H1 (cell line): Measurements from ENCODE around the gene GAS6. TPM values are rescaled to one million over a fixed set of nuclear protein-coding genes. Genes with fewer than 3 reads are reported as not detected.

ENCODE experiments used
- CTCF ChIA-PET: fragments of 300-600 bp; sonication (Branson Sonifier 250); formaldehyde crosslinking; loops from one replicate; lab custom pipeline; 2021; ENCODE audit not compliant: partially characterized antibody; lab: Charles Lee
- POLR2A ChIA-PET: fragments of 300-600 bp; sonication (Branson Sonifier 250); formaldehyde crosslinking; loops from one replicate; lab custom pipeline; 2021; ENCODE audit warnings: inconsistent platforms; ENCODE audit not compliant: partially characterized antibody; lab: Charles Lee
- DNase-seq, 2 experiments: peaks; one replicate each; pipeline versions ENCODE4 v3.0.0 to v3.0.0-alpha.2; 2010 to 2022; ENCODE audit warnings: low spot score in 2 of 2, low read depth in 1 of 2, mixed read lengths in 1 of 2
- FAIRE-seq: peaks from 2 replicates; lab custom pipeline; 2011; peaks lifted over from hg19 to GRCh38; lab: Jason Lieb, UNC
- H2AFZ ChIP-seq: 2 replicates; pipeline ENCODE4 v1.8.1; 2012; ENCODE audit warnings: low read length, inconsistent platforms
- H2AK5ac ChIP-seq: 2 replicates; pipeline ENCODE4 v1.6.1; 2013; ENCODE audit warnings: low read depth, low read length
- H2BK120ac ChIP-seq: replicated peaks from 2 replicates; pipeline ENCODE3; 2013; ENCODE audit warnings: low read depth, low read length, inconsistent platforms
- H2BK12ac ChIP-seq: 2 replicates; pipeline ENCODE4 v1.6.1; 2013; ENCODE audit warnings: low read depth, low read length
- H2BK15ac ChIP-seq: 2 replicates; pipeline ENCODE4 v1.6.1; 2013; ENCODE audit warnings: low read length
- H2BK20ac ChIP-seq: 2 replicates; pipeline ENCODE4 v1.6.1; 2013; ENCODE audit warnings: low read length
- H2BK5ac ChIP-seq: 2 replicates; pipeline ENCODE4 v1.6.1; 2013; ENCODE audit warnings: low read depth, low read length
- H3K14ac ChIP-seq: 2 replicates; pipeline ENCODE4 v1.6.1; 2013; ENCODE audit warnings: inconsistent platforms; ENCODE audit not compliant: insufficient read length
- H3K18ac ChIP-seq: 2 replicates; pipeline ENCODE4 v1.6.1; 2013; ENCODE audit warnings: low read length; ENCODE audit errors: extremely low read depth
- H3K23ac ChIP-seq: 2 replicates; pipeline ENCODE4 v1.6.1; 2013; ENCODE audit warnings: inconsistent platforms; ENCODE audit not compliant: insufficient read length
- H3K23me2 ChIP-seq: 2 replicates; pipeline ENCODE4 v1.6.1; 2013; ENCODE audit warnings: low read depth, low read length
- H3K27ac ChIP-seq: 2 replicates; pipeline ENCODE4 v1.6.1; 2011; ENCODE audit warnings: low read depth, low read length, inconsistent platforms
- H3K27me3 ChIP-seq, 4 experiments: replicated peaks in 1 of 4; 1 replicate in 1 of 4; 2 replicates in 3 of 4; pipeline versions ENCODE4 v1.6.1 to v1.8.1; 2011 to 2013; ENCODE audit warnings: low read length in 3 of 4, mild to moderate bottlenecking in 3 of 4, inconsistent platforms in 2 of 4, mixed read lengths in 2 of 4, moderate library complexity in 1 of 4; ENCODE audit not compliant: control insufficient read depth in 3 of 4, insufficient read depth in 3 of 4; ENCODE audit errors: extremely low read depth in 1 of 4
- H3K36me3 ChIP-seq, 4 experiments: 2 replicates each; pipeline versions ENCODE4 v1.6.1 to v1.8.1; 2011 to 2013; ENCODE audit warnings: mild to moderate bottlenecking in 4 of 4, low read length in 3 of 4, moderate library complexity in 2 of 4, control low read depth in 1 of 4, inconsistent platforms in 1 of 4; ENCODE audit not compliant: insufficient read depth in 4 of 4, control insufficient read depth in 2 of 4
- H3K4ac ChIP-seq: replicated peaks from 2 replicates; pipeline ENCODE3; 2013; ENCODE audit warnings: low read length, low read depth, mixed read lengths, inconsistent platforms; ENCODE audit not compliant: insufficient read length
- H3K4me1 ChIP-seq, 4 experiments: replicated peaks in 1 of 4; 1 replicate in 1 of 4; 2 replicates in 3 of 4; pipeline versions ENCODE4 v1.6.1 to v1.8.1; 2011 to 2013; ENCODE audit warnings: low read length in 3 of 4, inconsistent platforms in 2 of 4, mixed read lengths in 1 of 4; ENCODE audit not compliant: insufficient read depth in 4 of 4, control insufficient read depth in 3 of 4
- H3K4me2 ChIP-seq, 2 experiments: 2 replicates each; pipeline versions ENCODE4 v1.6.1 to v1.8.1; 2011 to 2013; ENCODE audit warnings: low read depth in 2 of 2, low read length in 2 of 2, control low read depth in 1 of 2, inconsistent platforms in 1 of 2, mild to moderate bottlenecking in 1 of 2; ENCODE audit not compliant: insufficient read depth in 1 of 2
- H3K4me3 ChIP-seq, 4 experiments: fragments of 200-600, 300-600 bp in 1 of 4; sonication (generic), shearing (Covaris generic), sonication (Bioruptor Twin) in 1 of 4; 2 replicates each; pipeline versions ENCODE4 v1.5.1 to v1.8.1; 2011 to 2016; ENCODE audit warnings: low read length in 4 of 4, low read depth in 3 of 4, control low read depth in 2 of 4, inconsistent platforms in 2 of 4, mild to moderate bottlenecking in 2 of 4, mixed read lengths in 1 of 4, moderate library complexity in 1 of 4; ENCODE audit not compliant: insufficient read depth in 2 of 4; ENCODE audit errors: extremely low read depth in 1 of 4
- H3K56ac ChIP-seq: replicated peaks from 2 replicates; pipeline ENCODE3; 2013; ENCODE audit warnings: low read depth, mild to moderate bottlenecking, mixed read lengths, low read length, inconsistent platforms; ENCODE audit not compliant: insufficient read length
- H3K79me1 ChIP-seq: 2 replicates; pipeline ENCODE4 v1.6.1; 2013; ENCODE audit warnings: low read depth, low read length, control low read depth
- H3K79me2 ChIP-seq, 2 experiments: 2 replicates each; pipeline versions ENCODE4 v1.6.1 to v1.8.1; 2012 to 2013; ENCODE audit warnings: low read length in 2 of 2, mild to moderate bottlenecking in 2 of 2, inconsistent platforms in 1 of 2; ENCODE audit not compliant: insufficient read depth in 2 of 2, control insufficient read depth in 1 of 2
- H3K9ac ChIP-seq, 4 experiments: replicated peaks in 1 of 4; 1 replicate in 1 of 4; 2 replicates in 3 of 4; pipeline versions ENCODE4 v1.6.1 to v1.8.1; 2011 to 2013; ENCODE audit warnings: low read depth in 3 of 4, low read length in 3 of 4, control low read depth in 2 of 4, mild to moderate bottlenecking in 2 of 4, moderate library complexity in 2 of 4, inconsistent platforms in 1 of 4; ENCODE audit errors: extremely low read depth in 1 of 4
- H3K9me3 ChIP-seq, 2 experiments: 2 replicates each; pipeline versions ENCODE4 v1.6.1 to v1.8.1; 2012 to 2013; ENCODE audit warnings: mild to moderate bottlenecking in 2 of 2, moderate library complexity in 2 of 2, control low read depth in 1 of 2, inconsistent platforms in 1 of 2, low read depth in 1 of 2, low read length in 1 of 2, mixed read lengths in 1 of 2; ENCODE audit not compliant: insufficient read depth in 2 of 2
- H4K20me1 ChIP-seq, 2 experiments: replicated peaks in 1 of 2; 2 replicates each; pipeline versions ENCODE3 to v1.8.1; 2011 to 2013; ENCODE audit warnings: inconsistent platforms in 2 of 2, low read length in 2 of 2, mild to moderate bottlenecking in 1 of 2; ENCODE audit not compliant: insufficient read depth in 2 of 2, control insufficient read depth in 1 of 2
- H4K5ac ChIP-seq: 2 replicates; pipeline ENCODE4 v1.6.1; 2013; ENCODE audit warnings: low read length, low read depth, mixed read lengths, inconsistent platforms; ENCODE audit not compliant: insufficient read length
- H4K8ac ChIP-seq: 2 replicates; pipeline ENCODE4 v1.8.0; 2013; ENCODE audit warnings: mild to moderate bottlenecking, moderate library complexity, low read length, inconsistent platforms; ENCODE audit not compliant: insufficient read depth; ENCODE audit errors: extremely low read depth
- H4K91ac ChIP-seq: replicated peaks from 2 replicates; pipeline ENCODE3; 2013; ENCODE audit warnings: low read length, mixed read lengths, inconsistent platforms; ENCODE audit not compliant: insufficient read length
- CBX5 ChIP-seq: fragments of 300-800, 300-1000 bp; sonication (generic); IDR thresholded peaks from 2 replicates; pipeline ENCODE4 v1.7.1; 2016; ENCODE audit warnings: antibody characterized with exemption, low read length, low read depth
- CREB1 ChIP-seq: IDR thresholded peaks from 2 replicates; pipeline ENCODE4 v1.6.1; 2012; ENCODE audit warnings: inconsistent platforms
- POU5F1 ChIP-seq: IDR thresholded peaks from 2 replicates; pipeline ENCODE4 v1.6.1; 2011; ENCODE audit warnings: low read depth, mild to moderate bottlenecking, low read length, moderate library complexity
- RAD21 ChIP-seq, 2 experiments: IDR thresholded peaks in 1 of 2; conservative IDR thresholded peaks in 1 of 2; 2 replicates each; pipeline ENCODE4 v1.6.1; 2011; ENCODE audit warnings: low read depth in 2 of 2, low read length in 2 of 2, improper control_type of control experiment in 1 of 2, inconsistent platforms in 1 of 2, mild to moderate bottlenecking in 1 of 2, moderate library complexity in 1 of 2
- RBBP5 ChIP-seq: IDR thresholded peaks from 2 replicates; pipeline ENCODE4 v1.7.1; 2012; ENCODE audit warnings: low read depth, mild to moderate bottlenecking, inconsistent platforms, low read length, moderate library complexity, borderline replicate concordance
- RNF2 ChIP-seq: fragments of 200-900, 300-1000 bp; sonication (generic); IDR thresholded peaks from 2 replicates; pipeline ENCODE4 v1.7.1; 2016; ENCODE audit warnings: borderline replicate concordance, low read depth, mild to moderate bottlenecking, antibody characterized with exemption, low read length; ENCODE audit not compliant: poor library complexity, severe bottlenecking; ENCODE audit errors: missing control alignments
- SIN3A ChIP-seq, 2 experiments: IDR thresholded peaks in 1 of 2; conservative IDR thresholded peaks in 1 of 2; 2 replicates each; pipeline ENCODE4 v1.6.1; 2011 to 2012; ENCODE audit warnings: low read length in 2 of 2, improper control_type of control experiment in 1 of 2, low read depth in 1 of 2, mild to moderate bottlenecking in 1 of 2
- SUZ12 ChIP-seq: fragments of 200-600 bp; sonication (generic); IDR thresholded peaks from 2 replicates; pipeline ENCODE4 v1.6.1; 2012; ENCODE audit warnings: mild to moderate bottlenecking, inconsistent platforms, low read length, moderate library complexity, mixed read lengths
- WGBS, 2 experiments: shearing (Covaris generic) in 1 of 2; methylation state at CpG; one replicate each; pipeline versions ENCODE4 v1.1.6 to v1.1.7; 2013 to 2015; ENCODE audit warnings: low lambda C conversion rate in 2 of 2, mixed read lengths in 2 of 2, inconsistent platforms in 1 of 2, low coverage in 1 of 2, missing lambda C conversion rate in 1 of 2; ENCODE audit not compliant: insufficient replicate concordance in 2 of 2, insufficient coverage in 1 of 2, insufficient read length in 1 of 2; ENCODE audit errors: extremely low coverage in 1 of 2, missing lambda C conversion rate in 1 of 2; 5-methylcytosine and 5-hydroxymethylcytosine counted together
- long read RNA-seq, 2 experiments: library from RNA in 1 of 2; library from capped mRNA in 1 of 2; stranded (forward); transcript quantifications; one replicate each; pipeline ENCODE4 v2.0.0, GENCODE V29; 2021; ENCODE audit warnings: inconsistent platforms in 1 of 2
- polyA minus RNA-seq, 3 experiments: library from RNA; depleted of rRNA, polyadenylated mRNA; stranded (reverse); fragments of >200 nt; gene quantifications; 1 replicate in 2 of 3; 2 replicates in 1 of 3; pipeline ENCODE4 v1.2.3, GENCODE V29; 2011
- polyA plus RNA-seq, 7 experiments: library from polyadenylated mRNA; depleted of rRNA in 3 of 7; stranded (reverse) in 5 of 7; unstranded in 2 of 7; fragments of >200 nt in 5 of 7; fragments of 200-250 nt in 2 of 7; gene quantifications; 1 replicate in 5 of 7; 2 replicates in 1 of 7; 4 replicates in 1 of 7; pipeline versions ENCODE4 v1.2.1 to v1.2.3, GENCODE V29; 2011 to 2013; ENCODE audit warnings: missing spikeins in 2 of 7, mixed read lengths in 2 of 7
- total RNA-seq: library from RNA; stranded (reverse); fragmentation: NEBNext Ultra II Directional; extraction: Animal tissue kit (Norgen Biotek cat#: 25700); gene quantifications from 2 replicates; pipeline ENCODE4 v1.2.1, GENCODE V29; 2021

Gene GAS6
- total RNA-seq (18.4 and 18.6 TPM in 2 replicates), polyA plus RNA-seq (2011; rRNA removed) (31.0 and 37.3 TPM in 2 replicates), polyA minus RNA-seq (2011; rRNA and poly(A)+ RNA removed) (6.4 and 7.4 TPM in 2 replicates)
- 33.1 TPM for polyA plus RNA-seq (2011; cell fraction: cytosol; rRNA removed)
- polyA plus RNA-seq (2011; cell fraction: nucleus; rRNA removed) = 60.3 TPM
- 17.9 to 34.8 TPM (median 30.9 TPM) in 4 replicates for polyA plus RNA-seq (2012, experiment 1 of 2)
- polyA plus RNA-seq (2012, experiment 2 of 2) = 18.3 TPM
- polyA plus RNA-seq (2013, experiment 1 of 2) = 11.4 TPM
- 10.5 TPM for polyA plus RNA-seq (2013, experiment 2 of 2)
- polyA minus RNA-seq (2011; cell fraction: cytosol; rRNA and poly(A)+ RNA removed) = 11.8 TPM
- polyA minus RNA-seq (2011; cell fraction: nucleus; rRNA and poly(A)+ RNA removed) = 13.8 TPM
- long read RNA-seq, experiment 1, partial matches to known transcripts = 12 of 19 reads
- long read RNA-seq, experiment 1, other reads (novel, unspliced or antisense) = 3 of 19 reads
- long read RNA-seq, experiment 2 = 0 reads

DNA sequence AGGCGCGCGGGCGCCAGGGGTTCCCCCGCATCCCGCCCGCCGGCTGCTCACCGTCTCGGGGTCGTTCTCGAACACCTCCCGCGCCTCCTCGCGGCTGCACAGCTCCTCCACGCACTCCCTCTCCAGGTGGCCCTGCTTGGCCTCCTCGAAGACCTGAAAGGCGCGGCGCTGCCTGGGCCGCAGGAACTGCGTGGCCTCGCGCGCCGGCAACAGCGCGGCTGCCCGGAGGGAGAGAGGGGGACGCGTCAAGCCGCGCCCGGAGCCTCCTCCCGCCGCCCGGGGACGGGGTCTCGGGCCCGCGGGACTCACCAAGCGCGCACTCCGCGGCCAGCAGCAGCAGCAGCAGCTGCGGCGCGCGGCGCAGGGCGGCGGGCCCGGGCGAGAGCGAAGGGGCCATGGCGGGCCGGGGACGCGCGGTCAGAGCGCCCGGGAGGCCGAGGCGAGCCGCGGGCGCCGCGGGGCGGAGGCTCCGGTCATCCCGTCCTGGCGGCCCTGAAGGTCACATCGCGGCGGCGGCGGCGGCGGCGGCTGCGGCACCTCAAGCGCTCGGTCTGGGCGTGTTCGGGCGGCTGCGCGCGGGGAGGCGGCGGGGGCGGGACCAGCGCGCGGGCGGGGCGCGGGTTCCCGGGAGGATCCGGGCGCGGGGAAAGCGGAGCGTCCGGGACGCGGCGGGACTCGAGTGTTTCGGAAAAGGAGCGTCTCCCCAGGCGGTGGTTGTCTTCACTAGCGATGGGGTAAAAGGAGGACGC is at the start of gene GAS6:
TSS of gene GAS6 (minus strand) at position 553 of the 749 bp plus-strand sequence. CDS start at position 397, 156 bp downstream.
- POLR2A ChIA-PET = no interaction called here
- H2BK15ac ChIP-seq = no peak within 1 kb of the TSS
- no peak within 1 kb of the TSS for H3K27ac ChIP-seq
- no peaks in the 10 kb centered on the region; a peak in 2 of 8 replicates for H3K36me3 ChIP-seq
- no peak within 1 kb of the TSS for H3K23ac ChIP-seq
- peak within 1 kb of the TSS; percentile 52 for H3K56ac ChIP-seq
- peaks cover 6 to 9% of the 10 kb centered on the region in 2 experiments for H3K79me2 ChIP-seq
- peaks cover 0 to 27% (median 18%) of the 10 kb centered on the region in 4 experiments; a peak in 6 of 7 replicates for H3K27me3 ChIP-seq
- H2BK120ac ChIP-seq = no peak within 1 kb of the TSS
- CTCF ChIA-PET = no interaction called here
- peaks cover 0 to 3% of the 10 kb centered on the region in 2 experiments for H4K20me1 ChIP-seq
- H2BK20ac ChIP-seq = no peak within 1 kb of the TSS
- peak within 1 kb of the TSS; percentile 36 for H4K5ac ChIP-seq
- no peak within 1 kb of the TSS for H3K4ac ChIP-seq
- no peak within 1 kb of the TSS for H2BK5ac ChIP-seq
- H2AFZ ChIP-seq = peak within 1 kb of the TSS; percentile 96; the same call in 1 of the 2 replicates
- peaks cover 3% of the 10 kb centered on the region for H3K23me2 ChIP-seq
- no peak within 1 kb of the TSS for H2AK5ac ChIP-seq
- H4K8ac ChIP-seq = peak within 1 kb of the TSS; percentile 53
- peak within 1 kb of the TSS; percentile 62 for H4K91ac ChIP-seq
- H3K4me2 ChIP-seq = peak within 1 kb of the TSS; percentile 62 to 91
- H3K4me3 ChIP-seq = peak within 1 kb of the TSS; percentile 47 to 75 (median 52)
- 0% methylated on average over 26 of the region's 116 CpGs; no CpG with 5 or more reads in 1 of the 2 experiments for WGBS, 2 experiments
- peaks cover 16 to 44% (median 30%) of the 10 kb centered on the region in 4 experiments for H3K4me1 ChIP-seq
- H3K18ac ChIP-seq = peak within 1 kb of the TSS; percentile 95
- no peaks in the 10 kb centered on the region; the same call in 1 of the 2 replicates for H3K79me1 ChIP-seq
- FAIRE-seq = no peak
- H3K9ac ChIP-seq = peak within 1 kb of the TSS; percentile 8 to 69 (median 34); a peak in 5 of 7 replicates
- no peak within 1 kb of the TSS for H3K14ac ChIP-seq
- 0 out of 4 replicates have a peak, but pooled peaks cover 0 to 2% of the 10 kb centered on the region in 2 experiments for H3K9me3 ChIP-seq
- peak within 1 kb of the TSS; percentile 75; the same call in 1 of the 2 replicates for H2BK12ac ChIP-seq
- peak in 1 of 2 experiments; percentile 65 for DNase-seq
- TF ChIP-seq SUZ12 (0 out of 2 replicates have a peak, but pooled peaks have one; percentile 34), SIN3A (conservative IDR thresholded peaks at IDR 0.05 in 1 of 2, IDR thresholded peaks at IDR 0.05 in 1 of 2; ENCODE audit: low read depth in 1 of 2, low read length in 2 of 2) (no peak), RAD21 (IDR thresholded peaks at IDR 0.05 in 1 of 2, conservative IDR thresholded peaks at IDR 0.05 in 1 of 2; ENCODE audit: low read depth in 2 of 2, low read length in 2 of 2) (peak in 1 of 2 experiments; percentile 4; a peak in 1 of 4 replicates), RBBP5 (peak; percentile 31; the same call in 1 of the 2 replicates), CBX5 (no peak), RNF2 (no peak), POU5F1 (no peak), CREB1 (no peak)
